A549 (cell line): ENCODE data around the gene PDLIM5.

Experiments used
- CHD4 ChIP-seq: fragments of 200-600 bp; sonication (generic); IDR thresholded peaks from 2 replicates; pipeline ENCODE4 v1.6.1; 2016; ENCODE audit warnings: antibody characterized with exemption, mild to moderate bottlenecking, borderline replicate concordance
- JUNB ChIP-seq: fragments of >200 bp; sonication (Bioruptor Twin); formaldehyde crosslinking; IDR thresholded peaks from 2 replicates; pipeline ENCODE4 v1.6.1; 2016
- KDM5A ChIP-seq: fragments of 200-600 bp; sonication (generic); IDR thresholded peaks from 2 replicates; pipeline ENCODE4 v1.6.1; 2016; ENCODE audit warnings: antibody characterized with exemption, mild to moderate bottlenecking
- MAFK ChIP-seq: fragments of 450-650 bp; IDR thresholded peaks from 2 replicates; pipeline ENCODE4 v1.6.1; 2014; ENCODE audit not compliant: partially characterized antibody
- MAZ ChIP-seq: fragments of 150-350 bp; IDR thresholded peaks from 2 replicates; pipeline ENCODE4 v1.6.1; 2014; ENCODE audit warnings: antibody characterized with exemption, low read depth, low read length, borderline replicate concordance
- MYC ChIP-seq: IDR thresholded peaks from 2 replicates; pipeline ENCODE4 v1.6.1; 2012; ENCODE audit warnings: mild to moderate bottlenecking, inconsistent platforms, low read length, improper control_type of control experiment, borderline replicate concordance
- POLR2A ChIP-seq: IDR thresholded peaks from 2 replicates; pipeline ENCODE4 v1.6.1; 2012; ENCODE audit warnings: mild to moderate bottlenecking, low read length
- ZFP36 ChIP-seq: fragments of 450-650 bp; IDR thresholded peaks from 2 replicates; pipeline ENCODE4 v1.6.1; 2014; ENCODE audit warnings: borderline replicate concordance; ENCODE audit not compliant: partially characterized antibody
- ZSCAN20 ChIP-seq: fragments of 250-450 bp; sonication (Bioruptor Pico); IDR thresholded peaks from 2 replicates; pipeline ENCODE4 v1.8.0; 2022; ENCODE audit warnings: mild to moderate bottlenecking, moderate library complexity
- TF ChIP-seq, protein P1 (sequence below): fragments of >200 bp; sonication (Bioruptor Twin); formaldehyde crosslinking; IDR thresholded peaks from 3 replicates; pipeline ENCODE4 v1.5.1; 2016
- TF ChIP-seq, protein P2 (sequence below): fragments of 150-350 bp; IDR thresholded peaks from 2 replicates; pipeline ENCODE4 v1.6.1; 2014; ENCODE audit warnings: low read depth, mild to moderate bottlenecking, low read length
- TF ChIP-seq, protein P3 (sequence below): IDR thresholded peaks from 2 replicates; pipeline ENCODE4 v1.6.1; 2012

DNA sequence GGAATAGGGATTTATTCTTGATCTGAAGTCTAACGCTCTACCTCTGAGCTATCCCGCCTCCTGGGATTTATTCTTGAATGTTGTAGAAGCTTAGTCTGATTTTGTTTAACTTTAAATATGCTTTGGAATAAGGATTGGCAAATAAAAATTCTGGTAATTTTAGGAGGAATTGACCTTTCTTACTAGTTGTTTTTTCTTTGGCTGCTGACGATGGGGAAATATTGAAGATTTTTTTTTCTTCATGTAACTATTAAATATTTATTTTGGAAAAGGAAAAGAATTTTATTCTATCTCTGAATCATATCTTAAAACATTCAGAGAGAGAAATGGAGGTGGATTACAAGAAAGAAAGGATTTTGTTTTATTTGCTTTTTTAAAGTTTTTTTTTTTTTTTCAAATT is 122.9 kb downstream of the PDLIM5 start:
- TF ChIP-seq, protein P1, sequence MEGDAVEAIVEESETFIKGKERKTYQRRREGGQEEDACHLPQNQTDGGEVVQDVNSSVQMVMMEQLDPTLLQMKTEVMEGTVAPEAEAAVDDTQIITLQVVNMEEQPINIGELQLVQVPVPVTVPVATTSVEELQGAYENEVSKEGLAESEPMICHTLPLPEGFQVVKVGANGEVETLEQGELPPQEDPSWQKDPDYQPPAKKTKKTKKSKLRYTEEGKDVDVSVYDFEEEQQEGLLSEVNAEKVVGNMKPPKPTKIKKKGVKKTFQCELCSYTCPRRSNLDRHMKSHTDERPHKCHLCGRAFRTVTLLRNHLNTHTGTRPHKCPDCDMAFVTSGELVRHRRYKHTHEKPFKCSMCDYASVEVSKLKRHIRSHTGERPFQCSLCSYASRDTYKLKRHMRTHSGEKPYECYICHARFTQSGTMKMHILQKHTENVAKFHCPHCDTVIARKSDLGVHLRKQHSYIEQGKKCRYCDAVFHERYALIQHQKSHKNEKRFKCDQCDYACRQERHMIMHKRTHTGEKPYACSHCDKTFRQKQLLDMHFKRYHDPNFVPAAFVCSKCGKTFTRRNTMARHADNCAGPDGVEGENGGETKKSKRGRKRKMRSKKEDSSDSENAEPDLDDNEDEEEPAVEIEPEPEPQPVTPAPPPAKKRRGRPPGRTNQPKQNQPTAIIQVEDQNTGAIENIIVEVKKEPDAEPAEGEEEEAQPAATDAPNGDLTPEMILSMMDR, result no peak
- TF ChIP-seq, protein P2, sequence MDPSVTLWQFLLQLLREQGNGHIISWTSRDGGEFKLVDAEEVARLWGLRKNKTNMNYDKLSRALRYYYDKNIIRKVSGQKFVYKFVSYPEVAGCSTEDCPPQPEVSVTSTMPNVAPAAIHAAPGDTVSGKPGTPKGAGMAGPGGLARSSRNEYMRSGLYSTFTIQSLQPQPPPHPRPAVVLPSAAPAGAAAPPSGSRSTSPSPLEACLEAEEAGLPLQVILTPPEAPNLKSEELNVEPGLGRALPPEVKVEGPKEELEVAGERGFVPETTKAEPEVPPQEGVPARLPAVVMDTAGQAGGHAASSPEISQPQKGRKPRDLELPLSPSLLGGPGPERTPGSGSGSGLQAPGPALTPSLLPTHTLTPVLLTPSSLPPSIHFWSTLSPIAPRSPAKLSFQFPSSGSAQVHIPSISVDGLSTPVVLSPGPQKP, result no peak
- TF ChIP-seq POLR2A (no peak), ZFP36 (no peak), CHD4 (no peak), JUNB (no peak), ZSCAN20 (CRISPR knock-in tag) (no peak), MYC (no peak), KDM5A (no peak), MAFK (no peak), MAZ (no peak)
- TF ChIP-seq, protein P3, sequence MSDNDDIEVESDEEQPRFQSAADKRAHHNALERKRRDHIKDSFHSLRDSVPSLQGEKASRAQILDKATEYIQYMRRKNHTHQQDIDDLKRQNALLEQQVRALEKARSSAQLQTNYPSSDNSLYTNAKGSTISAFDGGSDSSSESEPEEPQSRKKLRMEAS, result no peak
